ENCODE results near the gene GCNA.

Gene GCNA

GRCh38 chrX:71659342-71659741 lies 81.1 kb downstream of the GCNA start:
- no peaks in the 10 kb centered on the region for H3K9me3 ChIP-seq (replicated peaks; ENCODE audit: insufficient read depth, low read length)
- no peaks in the 10 kb centered on the region for H4K20me1 ChIP-seq (ENCODE audit: insufficient read depth, low read length)
- peaks cover 15% of the 10 kb centered on the region for H3K4me1 ChIP-seq (ENCODE audit: low read length)
- no peaks in the 10 kb centered on the region for H3K27me3 ChIP-seq (replicated peaks; ENCODE audit: insufficient read depth, low read length)
- DNase-seq = no peak
- H3K36me3 ChIP-seq (replicated peaks; ENCODE audit: insufficient read depth, low read length) = no peaks in the 10 kb centered on the region
- H3K79me2 ChIP-seq (ENCODE audit: low read length) = no peaks in the 10 kb centered on the region
- H2AFZ ChIP-seq (ENCODE audit: low read length) = no peak overlapping the region
- H3F3A ChIP-seq (ENCODE audit: insufficient read depth, low read length) = peaks cover 7% of the 10 kb centered on the region
- TF ChIP-seq EZH2 (optimal IDR thresholded peaks at IDR 0.05; ENCODE audit: low read depth, low read length) = no peak
- TF ChIP-seq CTCF (IDR thresholded peaks at IDR 0.05; ENCODE audit: low read length) = no peak
- no peak for TF ChIP-seq EZH2phosphoT487 (IDR thresholded peaks at IDR 0.05; ENCODE audit: low read length)
- H3K9ac ChIP-seq (ENCODE audit: low read length) = no peak overlapping the region
- no peak overlapping the region for H3K4me3 ChIP-seq (ENCODE audit: low read length)
- H3K27ac ChIP-seq (ENCODE audit: low read length) = no peak overlapping the region
- no peak overlapping the region for H3K4me2 ChIP-seq (ENCODE audit: low read depth, low read length)
- no peaks in the 10 kb centered on the region for H3K9me2 ChIP-seq (replicated peaks; ENCODE audit: insufficient read depth, low read length)

GRCh38 chrX:71659959-71660358 lies 81.7 kb downstream of the GCNA start:
- Histone ChIP-seq H4K20me1 (ENCODE audit: insufficient read depth, low read length) (no peaks in the 10 kb centered on the region), H3K36me3 (replicated peaks; ENCODE audit: insufficient read depth, low read length) (no peaks in the 10 kb centered on the region), H3K4me3 (ENCODE audit: low read length) (no peak overlapping the region), H2AFZ (ENCODE audit: low read length) (no peak overlapping the region), H3K4me2 (ENCODE audit: low read depth, low read length) (no peak overlapping the region), H3K4me1 (ENCODE audit: low read length) (peaks cover 15% of the 10 kb centered on the region), H3K9ac (ENCODE audit: low read length) (no peak overlapping the region), H3K9me2 (replicated peaks; ENCODE audit: insufficient read depth, low read length) (no peaks in the 10 kb centered on the region), H3K27me3 (replicated peaks; ENCODE audit: insufficient read depth, low read length) (no peaks in the 10 kb centered on the region), H3F3A (ENCODE audit: insufficient read depth, low read length) (peaks cover 7% of the 10 kb centered on the region), H3K9me3 (replicated peaks; ENCODE audit: insufficient read depth, low read length) (no peaks in the 10 kb centered on the region), H3K79me2 (ENCODE audit: low read length) (no peaks in the 10 kb centered on the region), H3K27ac (ENCODE audit: low read length) (no peak overlapping the region)
- DNase-seq = no peak
- no peak for TF ChIP-seq EZH2phosphoT487 (IDR thresholded peaks at IDR 0.05; ENCODE audit: low read length)
- no peak for TF ChIP-seq CTCF (IDR thresholded peaks at IDR 0.05; ENCODE audit: low read length)
- TF ChIP-seq EZH2 (optimal IDR thresholded peaks at IDR 0.05; ENCODE audit: low read depth, low read length) = no peak

GRCh38 chrX:71660562-71661416 lies 82.6 kb downstream of the GCNA start:
- H3K9me3 ChIP-seq (replicated peaks; ENCODE audit: insufficient read depth, low read length) = no peaks in the 10 kb centered on the region
- H3K9me2 ChIP-seq (replicated peaks; ENCODE audit: insufficient read depth, low read length) = no peaks in the 10 kb centered on the region
- no peak overlapping the region for H3K4me3 ChIP-seq (ENCODE audit: low read length)
- H3K4me1 ChIP-seq (ENCODE audit: low read length) = peaks cover 15% of the 10 kb centered on the region
- no peaks in the 10 kb centered on the region for H3K79me2 ChIP-seq (ENCODE audit: low read length)
- H3K36me3 ChIP-seq (replicated peaks; ENCODE audit: insufficient read depth, low read length) = no peaks in the 10 kb centered on the region
- H3K27me3 ChIP-seq (replicated peaks; ENCODE audit: insufficient read depth, low read length) = no peaks in the 10 kb centered on the region
- H3K9ac ChIP-seq (ENCODE audit: low read length) = no peak overlapping the region
- peaks cover 7% of the 10 kb centered on the region for H3F3A ChIP-seq (ENCODE audit: insufficient read depth, low read length)
- no peak overlapping the region for H3K4me2 ChIP-seq (ENCODE audit: low read depth, low read length)
- no peak overlapping the region for H3K27ac ChIP-seq (ENCODE audit: low read length)
- no peak for DNase-seq
- no peaks in the 10 kb centered on the region for H4K20me1 ChIP-seq (ENCODE audit: insufficient read depth, low read length)
- H2AFZ ChIP-seq (ENCODE audit: low read length) = no peak overlapping the region
- TF ChIP-seq EZH2 (optimal IDR thresholded peaks at IDR 0.05; ENCODE audit: low read depth, low read length) (no peak), CTCF (IDR thresholded peaks at IDR 0.05; ENCODE audit: low read length) (no peak), EZH2phosphoT487 (IDR thresholded peaks at IDR 0.05; ENCODE audit: low read length) (no peak)
